K562 (cell line): Measurements from ENCODE around the gene CYP46A1. TPM values are rescaled to one million over a fixed set of nuclear protein-coding genes. Genes with fewer than 3 reads are reported as not detected.

Experiments
- ATAC-seq: fragments of 200-7000 bp; cut with Tn5 transposase; 3 replicates; pipeline ENCODE4 v1.9.1; 2020; ENCODE audit warnings: moderate library complexity
- BruUV-seq: library from RNA; stranded (reverse); fragments of 400-500 nt; replicated peaks from 2 replicates; lab custom pipeline; 2021; lab: Mats Ljungman, UMichigan
- CTCF ChIA-PET: fragments of 300-600 bp; formaldehyde crosslinking; extraction: SDS; loops from one replicate; lab custom pipeline; 2021; ENCODE audit warnings: low intra/inter-chr PET ratio; lab: Yijun Ruan, JAX
- POLR2A ChIA-PET: fragments of 300-600, 350-650 bp; sonication (Branson Sonifier 250); formaldehyde crosslinking; extraction: SDS; loops from one replicate; lab custom pipeline; 2021; ENCODE audit warnings: antibody characterized with exemption, inconsistent platforms; lab: Yijun Ruan, JAX
- DNase-seq, 4 experiments: peaks; one replicate each; pipeline versions ENCODE4 v3.0.0 to v3.0.0-alpha.2; 2011 to 2018; ENCODE audit warnings: low spot score in 3 of 4, mixed read lengths in 3 of 4; ENCODE audit errors: extremely low read depth in 1 of 4
- FAIRE-seq: peaks from 2 replicates; lab custom pipeline; 2011; peaks lifted over from hg19 to GRCh38; lab: Jason Lieb, UNC
- H2AFZ ChIP-seq: 2 replicates; pipeline ENCODE4 v1.6.0; 2011; ENCODE audit warnings: low read depth, low read length, control low read depth, inconsistent platforms
- H3K27ac ChIP-seq: fragments of 200-600 bp; 3 replicates; pipeline ENCODE4 v1.8.0; 2011; ENCODE audit warnings: low read depth, mild to moderate bottlenecking, control low read depth, inconsistent platforms, low read length, moderate library complexity, mixed read lengths; ENCODE audit errors: extremely low read depth
- H3K27me3 ChIP-seq, 2 experiments: fragments of 300-600 bp in 1 of 2; 2 replicates in 1 of 2; 3 replicates in 1 of 2; pipeline versions ENCODE4 v1.6.0 to v1.8.0; 2011; ENCODE audit warnings: inconsistent platforms in 2 of 2, low read length in 2 of 2, mild to moderate bottlenecking in 1 of 2, mixed read lengths in 1 of 2, moderate library complexity in 1 of 2; ENCODE audit not compliant: control insufficient read depth in 2 of 2, insufficient read depth in 2 of 2
- H3K36me3 ChIP-seq: fragments of 300-600 bp; 3 replicates; pipeline ENCODE4 v1.8.0; 2011; ENCODE audit warnings: mild to moderate bottlenecking, low read length, inconsistent platforms; ENCODE audit not compliant: control insufficient read depth, insufficient read depth
- H3K4me1 ChIP-seq, 2 experiments: fragments of 200-600 bp in 1 of 2; replicated peaks in 1 of 2; 2 replicates in 1 of 2; 3 replicates in 1 of 2; pipeline versions ENCODE4 v1.5.1 to v1.8.0; 2011; ENCODE audit warnings: inconsistent platforms in 2 of 2, low read length in 2 of 2, mild to moderate bottlenecking in 1 of 2, mixed read lengths in 1 of 2, moderate library complexity in 1 of 2; ENCODE audit not compliant: control insufficient read depth in 2 of 2, insufficient read depth in 2 of 2
- H3K4me2 ChIP-seq: 2 replicates; pipeline ENCODE4 v1.6.1; 2011; ENCODE audit warnings: low read length, control low read depth, inconsistent platforms, mixed read lengths; ENCODE audit not compliant: insufficient read depth
- H3K4me3 ChIP-seq: fragments of 200-600 bp; sonication (generic), shearing (Covaris generic); 2 replicates; pipeline ENCODE4 v1.5.1; 2016; ENCODE audit warnings: control low read depth, inconsistent platforms
- H3K79me2 ChIP-seq: fragments of 200-600 bp; 3 replicates; pipeline ENCODE4 v1.8.0; 2011; ENCODE audit warnings: low read length, inconsistent platforms; ENCODE audit not compliant: control insufficient read depth, insufficient read depth
- H3K9ac ChIP-seq, 2 experiments: 2 replicates each; pipeline versions ENCODE4 v1.6.0 to v1.6.1; 2011; ENCODE audit warnings: low read depth in 2 of 2, low read length in 2 of 2, control low read depth in 1 of 2, inconsistent platforms in 1 of 2, mild to moderate bottlenecking in 1 of 2, mixed read lengths in 1 of 2; ENCODE audit not compliant: insufficient read depth in 1 of 2
- H3K9me1 ChIP-seq: one replicate; pipeline ENCODE4 v1.6.0; 2011; ENCODE audit warnings: inconsistent platforms, mild to moderate bottlenecking, low read length, moderate library complexity; ENCODE audit not compliant: control insufficient read depth, insufficient read depth
- H3K9me3 ChIP-seq: replicated peaks from 2 replicates; pipeline ENCODE4 v1.5.1; 2011; ENCODE audit warnings: low read depth, low read length, inconsistent platforms; ENCODE audit not compliant: control insufficient read depth, insufficient read depth
- H4K20me1 ChIP-seq: replicated peaks from 2 replicates; pipeline ENCODE4 v1.6.1; 2011; ENCODE audit warnings: low read length, inconsistent platforms, mixed read lengths; ENCODE audit not compliant: control insufficient read depth, insufficient read depth
- HLTF ChIP-seq: fragments of 450-650 bp; IDR thresholded peaks from 2 replicates; pipeline ENCODE4 v1.6.1; 2016
- IRF9 ChIP-seq: fragments of 450-650 bp; IDR thresholded peaks from 2 replicates; pipeline ENCODE4 v1.6.1; 2016; ENCODE audit warnings: missing biosample characterization, missing genetic modification characterization
- PBX2 ChIP-seq, 2 experiments: IDR thresholded peaks in 1 of 2; conservative IDR thresholded peaks in 1 of 2; 2 replicates each; pipeline ENCODE4 v1.6.1; 2016; ENCODE audit warnings: low read depth in 2 of 2, mild to moderate bottlenecking in 1 of 2, missing compliant biosample characterization in 1 of 2, missing genetic modification characterization in 1 of 2, moderate library complexity in 1 of 2
- WGBS: fragments of 100-300 bp; shearing (Covaris generic); methylation state at CpG from one replicate; pipeline ENCODE4 v1.1.6; 2016; ENCODE audit warnings: low coverage, mixed read lengths; ENCODE audit not compliant: insufficient coverage; ENCODE audit errors: missing lambda C conversion rate; 5-methylcytosine and 5-hydroxymethylcytosine counted together
- in situ Hi-C: fragments of 300-500 bp; cut with MboI; formaldehyde crosslinking; loops from 4 replicates; pipeline ENCODE4 v1.15.0; 2018; ENCODE audit warnings: inconsistent platforms, mixed read lengths
- intact Hi-C: fragments of 100-400 bp; cut with micrococcal nuclease; formaldehyde crosslinking; loops from 2 replicates; pipeline ENCODE4 v1.14.2; 2022
- polyA plus RNA-seq, 8 experiments: library from polyadenylated mRNA; depleted of rRNA in 4 of 8; stranded (reverse) in 5 of 8; unstranded in 3 of 8; fragments of >200 nt; fragmentation: Nextera tagmentation in 2 of 8; fragmentation: Illumina TruSeq in 1 of 8; extraction: Ambion mirVana in 2 of 8; extraction: Trizol in 1 of 8; gene quantifications; 2 replicates each; pipeline versions ENCODE4 v1.2.1 to v1.2.3, GENCODE V29; 2011 to 2014; ENCODE audit warnings: inconsistent platforms in 1 of 8, missing spikeins in 1 of 8
- total RNA-seq, 7 experiments: library from RNA; depleted of rRNA in 6 of 7; stranded (reverse); fragments of >200 nt in 6 of 7; fragmentation: Illumina TruSeq in 2 of 7; extraction: Trizol in 2 of 7; gene quantifications; 2 replicates each; pipeline versions ENCODE4 v1.2.1 to v1.2.3, GENCODE V29; 2011 to 2021; ENCODE audit warnings: low replicate concordance in 1 of 7

CYP46A1 gene
- total and polyA plus RNA-seq, 9 of the 15 experiments (the other 6 are each of a cell fraction or from before 2014, with no cell fraction given), result not detected

GRCh38 chr14:99654235-99654985 is 29.7 kb upstream of the CYP46A1 start:
- no peaks in the 10 kb centered on the region for H3K9me3 ChIP-seq
- peaks cover 6 to 55% of the 10 kb centered on the region in 2 experiments; a peak in 4 of 5 replicates for H3K27me3 ChIP-seq
- ChIA-PET POLR2A (no interaction called here), CTCF (no interaction called here)
- DNase-seq (peak in 1 of 4 experiments; percentile 9), ATAC-seq (peak; percentile 47; the same call in 2 of the 3 replicates), FAIRE-seq (no peak)
- peaks cover 0 to 7% of the 10 kb centered on the region in 2 experiments; a peak in 2 of 5 replicates for H3K4me1 ChIP-seq
- H3K9ac ChIP-seq, result no peak overlapping the region
- H3K4me3 ChIP-seq, result no peak overlapping the region
- H3K27ac ChIP-seq, result no peak overlapping the region
- WGBS, result 4% methylated on average over 5 of the region's 7 CpGs
- in situ Hi-C loops (no loop called here), intact Hi-C loops (no loop called here)
- no peaks in the 10 kb centered on the region; the same call in 1 of the 2 replicates for H4K20me1 ChIP-seq
- no peaks in the 10 kb centered on the region for H3K9me1 ChIP-seq
- no peak overlapping the region for H3K4me2 ChIP-seq
- TF ChIP-seq HLTF (no peak), IRF9 (no peak), PBX2 (CRISPR knock-in tag; IDR thresholded peaks at IDR 0.05; ENCODE audit: low read depth) (no peak), PBX2 (tag; conservative IDR thresholded peaks at IDR 0.05; ENCODE audit: low read depth) (0 out of 2 replicates have a peak, but pooled peaks have one; percentile 24)
- no peaks in the 10 kb centered on the region for H3K36me3 ChIP-seq
- BruUV-seq, result no TSS peak
- H3K79me2 ChIP-seq, result no peaks in the 10 kb centered on the region
- no peak overlapping the region for H2AFZ ChIP-seq
